Measurements from ENCODE around the gene KCNQ1.

Gene KCNQ1

DNA sequence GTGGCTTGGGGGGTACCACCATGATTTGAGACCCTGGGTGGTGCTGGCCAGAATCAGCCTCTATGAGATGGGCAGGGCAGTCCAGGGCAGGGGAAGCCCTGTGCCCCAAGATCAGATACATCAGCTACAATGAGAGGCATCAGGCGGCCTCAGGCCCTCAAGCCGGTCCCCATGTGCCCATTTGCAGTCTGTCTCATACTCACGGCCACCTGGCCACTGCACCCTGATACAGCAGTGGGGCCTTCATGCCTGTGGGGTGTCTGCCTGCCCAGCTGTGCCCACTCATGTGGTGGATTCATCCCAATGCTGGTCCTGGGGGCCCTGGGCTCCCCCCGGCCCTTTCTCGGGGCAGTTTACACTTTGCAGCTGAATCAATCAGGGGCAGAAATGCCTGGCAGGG lies 297.4 kb downstream of the KCNQ1 start:
- DNase-seq (ENCODE audit: extremely low read depth, low read depth), result no peak
- TF ChIP-seq, protein P1, sequence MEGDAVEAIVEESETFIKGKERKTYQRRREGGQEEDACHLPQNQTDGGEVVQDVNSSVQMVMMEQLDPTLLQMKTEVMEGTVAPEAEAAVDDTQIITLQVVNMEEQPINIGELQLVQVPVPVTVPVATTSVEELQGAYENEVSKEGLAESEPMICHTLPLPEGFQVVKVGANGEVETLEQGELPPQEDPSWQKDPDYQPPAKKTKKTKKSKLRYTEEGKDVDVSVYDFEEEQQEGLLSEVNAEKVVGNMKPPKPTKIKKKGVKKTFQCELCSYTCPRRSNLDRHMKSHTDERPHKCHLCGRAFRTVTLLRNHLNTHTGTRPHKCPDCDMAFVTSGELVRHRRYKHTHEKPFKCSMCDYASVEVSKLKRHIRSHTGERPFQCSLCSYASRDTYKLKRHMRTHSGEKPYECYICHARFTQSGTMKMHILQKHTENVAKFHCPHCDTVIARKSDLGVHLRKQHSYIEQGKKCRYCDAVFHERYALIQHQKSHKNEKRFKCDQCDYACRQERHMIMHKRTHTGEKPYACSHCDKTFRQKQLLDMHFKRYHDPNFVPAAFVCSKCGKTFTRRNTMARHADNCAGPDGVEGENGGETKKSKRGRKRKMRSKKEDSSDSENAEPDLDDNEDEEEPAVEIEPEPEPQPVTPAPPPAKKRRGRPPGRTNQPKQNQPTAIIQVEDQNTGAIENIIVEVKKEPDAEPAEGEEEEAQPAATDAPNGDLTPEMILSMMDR (IDR thresholded peaks at IDR 0.05; ENCODE audit: low read depth, low read length), result no peak

DNA sequence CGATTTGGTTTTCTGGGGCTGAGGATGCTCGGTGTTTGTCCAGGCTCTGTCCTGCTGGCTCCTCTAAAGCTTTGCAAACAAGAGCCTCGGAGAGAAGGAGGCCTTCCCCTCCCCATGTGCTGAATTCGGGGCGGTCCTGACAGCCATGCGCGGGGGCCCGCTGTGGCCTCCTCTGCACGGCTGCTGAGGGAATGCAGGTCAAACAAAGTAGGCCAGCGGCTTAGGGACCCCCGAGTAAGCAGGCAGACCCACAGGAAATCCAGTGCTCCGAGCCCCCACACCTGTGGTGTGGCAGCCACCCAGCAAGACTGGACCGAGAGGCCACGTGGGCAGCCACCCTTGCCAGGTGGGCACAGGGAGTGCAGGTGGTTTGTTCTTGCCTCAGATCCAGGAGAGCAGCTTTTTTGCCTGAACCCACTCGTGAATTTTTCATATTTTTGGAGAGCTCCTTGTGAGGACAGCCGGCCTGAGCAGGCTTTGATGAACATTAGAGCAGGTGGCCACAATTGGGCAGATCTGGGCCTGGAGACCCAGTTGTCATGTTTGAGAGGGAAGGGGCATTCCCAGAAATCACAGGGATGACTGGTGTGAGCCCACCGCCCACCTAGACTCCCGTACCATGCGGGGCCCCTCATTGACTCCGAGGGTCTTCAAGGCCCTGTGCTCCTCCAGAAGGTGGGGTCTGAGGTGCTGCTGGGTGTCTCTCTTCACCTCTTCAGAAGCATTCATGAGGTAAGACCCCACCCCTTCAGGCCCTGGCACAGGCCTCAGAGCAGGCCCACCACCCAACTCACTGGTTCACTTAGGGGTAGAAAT lies 298.0 kb downstream of the KCNQ1 start:
- TF ChIP-seq, protein P1 (IDR thresholded peaks at IDR 0.05; ENCODE audit: low read depth, low read length), result no peak
- DNase-seq (ENCODE audit: extremely low read depth, low read depth), result no peak

DNA sequence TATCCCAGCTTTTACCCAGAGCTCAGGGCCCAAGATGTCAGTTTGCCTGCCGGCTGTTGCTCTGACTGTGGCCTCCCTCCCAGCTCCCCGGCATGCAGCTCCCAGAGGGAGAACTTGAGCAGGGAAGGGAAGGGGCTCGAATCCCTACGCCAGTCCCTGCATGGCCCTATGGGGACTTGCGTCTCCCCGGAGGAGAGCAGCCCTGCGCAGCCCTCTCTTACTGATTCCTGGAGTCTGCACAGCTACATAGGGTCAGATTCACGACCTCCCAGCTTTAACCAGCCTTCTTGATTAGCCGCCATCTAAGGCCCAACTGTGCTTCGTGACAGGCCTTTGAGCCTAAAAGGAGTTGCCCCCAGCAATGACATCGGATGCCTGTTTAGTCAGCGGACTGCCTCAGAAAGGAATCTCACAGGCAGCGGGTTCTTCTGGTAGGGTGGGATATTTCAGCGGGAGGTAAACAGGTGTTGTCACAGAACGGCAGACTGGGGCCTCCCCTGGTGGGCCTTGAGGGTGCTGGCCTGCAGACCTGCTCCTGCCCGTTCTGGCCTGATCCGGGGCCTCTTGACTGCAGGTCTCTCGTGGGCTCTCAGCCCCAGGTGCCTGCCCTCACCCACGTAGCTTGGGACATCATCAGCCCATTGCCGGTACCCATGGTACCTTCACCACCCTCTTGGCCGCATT lies 298.8 kb downstream of the KCNQ1 start:
- no peak for DNase-seq (ENCODE audit: extremely low read depth, low read depth)
- TF ChIP-seq, protein P1 (IDR thresholded peaks at IDR 0.05; ENCODE audit: low read depth, low read length), result no peak

DNA sequence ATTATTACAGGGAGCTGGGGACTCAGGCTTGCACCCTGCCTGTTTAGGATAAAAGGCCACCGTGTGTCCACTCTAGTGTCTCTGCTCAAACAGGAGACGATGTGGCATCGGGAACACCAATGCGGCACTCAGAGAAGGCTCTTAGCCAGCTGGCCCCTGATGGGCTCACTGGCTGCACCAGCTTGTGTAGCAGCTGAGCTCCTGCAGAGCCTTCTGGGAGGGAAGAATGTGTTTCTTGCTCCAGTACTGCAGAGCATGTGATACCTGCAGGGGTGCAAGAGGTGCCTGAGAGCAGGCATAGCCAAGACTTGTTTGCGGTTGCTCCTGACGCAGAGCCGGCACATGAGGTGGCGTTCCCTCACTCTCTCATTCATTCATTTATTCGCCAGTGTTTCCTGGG lies 299.4 kb downstream of the KCNQ1 start:
- TF ChIP-seq, protein P1 (IDR thresholded peaks at IDR 0.05; ENCODE audit: low read depth, low read length), result no peak
- no peak for DNase-seq (ENCODE audit: extremely low read depth, low read depth)

DNA sequence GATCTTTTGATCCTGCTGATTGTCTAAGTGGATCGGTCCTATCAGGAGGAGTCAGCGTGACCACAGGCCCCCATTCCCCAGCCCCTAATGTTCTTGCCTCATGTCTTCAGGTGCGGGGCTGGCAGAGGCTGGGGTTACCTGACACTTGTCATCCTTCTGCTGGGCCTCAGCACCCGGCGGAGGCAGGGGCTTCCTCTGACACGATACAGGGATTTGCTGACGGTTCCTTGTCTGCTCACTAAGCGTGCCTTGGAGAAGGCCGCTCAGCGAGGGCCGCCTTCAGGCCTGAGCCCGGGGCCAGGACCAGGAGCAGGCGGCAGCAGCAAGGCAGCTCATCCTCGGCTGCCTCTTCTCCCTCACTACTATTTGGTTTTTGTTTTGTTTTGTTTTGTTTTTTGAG lies 300.7 kb downstream of the KCNQ1 start:
- TF ChIP-seq, protein P1 (IDR thresholded peaks at IDR 0.05; ENCODE audit: low read depth, low read length), result no peak
- no peak for DNase-seq (ENCODE audit: extremely low read depth, low read depth)

DNA sequence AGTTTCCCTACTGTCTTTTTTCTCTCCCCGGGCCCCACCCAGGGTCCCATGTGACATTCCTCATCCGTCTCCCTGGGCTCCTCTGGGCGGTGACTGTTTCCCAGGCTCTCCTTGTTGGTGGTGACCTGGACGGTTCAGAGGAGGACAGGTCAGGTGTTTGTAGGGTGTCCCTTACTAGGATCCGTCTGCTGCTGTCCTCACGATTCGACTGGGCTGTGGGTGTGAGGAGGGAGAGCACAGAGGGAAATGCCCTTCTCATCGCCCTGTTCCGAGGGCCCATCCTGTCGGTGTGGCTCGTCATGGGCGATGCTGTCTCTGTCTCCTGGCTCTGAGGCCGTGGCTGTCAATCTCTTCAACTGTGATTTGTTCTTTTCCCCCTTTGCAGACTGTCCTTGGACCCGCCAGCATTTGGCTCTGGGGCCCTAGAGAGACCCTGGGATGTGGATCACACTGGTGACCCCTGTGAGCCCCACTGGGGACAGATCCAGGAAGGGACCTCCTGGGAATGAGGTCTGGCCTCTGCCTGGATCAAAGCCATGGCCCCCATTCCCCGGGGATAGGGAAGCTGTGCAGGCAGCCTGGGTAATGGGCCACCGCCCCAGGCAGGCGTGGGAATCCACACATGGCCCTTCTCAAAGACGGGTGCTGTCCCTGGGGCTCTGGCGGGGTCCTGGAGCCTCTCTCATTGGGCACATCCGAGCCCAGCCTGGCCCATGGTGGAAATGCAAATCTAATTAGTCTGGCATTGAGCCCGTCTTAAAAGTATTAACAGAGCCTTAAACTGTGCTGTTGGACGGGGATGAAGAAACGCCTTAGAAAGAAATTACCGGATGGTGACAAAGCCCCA lies 301.8 kb downstream of the KCNQ1 start:
- TF ChIP-seq, protein P1 (IDR thresholded peaks at IDR 0.05; ENCODE audit: low read depth, low read length), result no peak
- no peak for DNase-seq (ENCODE audit: extremely low read depth, low read depth)
